ENCODE data around the gene AFF3. TPM values are rescaled to one million over a fixed set of nuclear protein-coding genes. Genes with fewer than 3 reads are reported as not detected.

AFF3 gene
- total RNA-seq, 1 experiment from 2014 or later: 0.22 TPM

- Histone ChIP-seq H3K4me1 (ENCODE audit: insufficient read depth, low read length) (no peaks in the 10 kb centered on the region), H3K9ac (ENCODE audit: extremely low read depth, insufficient read length, low read length) (no peak overlapping the region), H3K9me3 (ENCODE audit: control insufficient read depth, low read depth, low read length) (no peaks in the 10 kb centered on the region), H2BK120ac (ENCODE audit: low read depth, low read length, poor library complexity, severe bottlenecking) (no peak overlapping the region), H3K4ac (ENCODE audit: low read depth, low read length) (no peak overlapping the region), H3K14ac (ENCODE audit: insufficient read depth, low read length) (no peak overlapping the region), H2BK5ac (ENCODE audit: insufficient read length, low read length) (no peak overlapping the region), H3K79me2 (ENCODE audit: insufficient read depth, low read length) (no peaks in the 10 kb centered on the region), H4K8ac (replicated peaks; ENCODE audit: insufficient read length, low read depth, low read length) (no peak overlapping the region), H3K79me1 (ENCODE audit: insufficient read depth, low read depth, low read length, poor library complexity, severe bottlenecking) (no peaks in the 10 kb centered on the region), H3K23me2 (ENCODE audit: insufficient read length, low read depth, low read length, poor library complexity, severe bottlenecking) (no peaks in the 10 kb centered on the region), H3K56ac (ENCODE audit: insufficient read length, low read depth, low read length) (no peak overlapping the region), H4K91ac (ENCODE audit: insufficient read length, low read depth, low read length) (no peak overlapping the region), H3K23ac (ENCODE audit: insufficient read length, low read depth, low read length) (no peak overlapping the region), H3T11ph (ENCODE audit: low read length) (no peak overlapping the region), H3K18ac (ENCODE audit: insufficient read length, low read depth, low read length) (no peak overlapping the region), H2AFZ (ENCODE audit: low read length) (no peak overlapping the region), H3K4me2 (ENCODE audit: insufficient read depth, insufficient read length, low read length) (no peak overlapping the region), H2BK15ac (ENCODE audit: low read depth, low read length) (no peak overlapping the region), H4K5ac (ENCODE audit: insufficient read length, low read depth, low read length) (no peak overlapping the region), H3K27me3 (ENCODE audit: insufficient read depth, low read length) (no peaks in the 10 kb centered on the region), H2BK20ac (ENCODE audit: low read depth, low read length, poor library complexity, severe bottlenecking) (no peak overlapping the region), H2AK5ac (ENCODE audit: insufficient read length, low read length) (no peak overlapping the region), H2BK12ac (ENCODE audit: insufficient read length, low read depth, low read length) (no peak overlapping the region), H3K27ac (ENCODE audit: insufficient read length, low read depth, low read length) (no peak overlapping the region), H4K20me1 (ENCODE audit: control insufficient read depth, insufficient read depth, insufficient read length) (no peaks in the 10 kb centered on the region)
- WGBS (ENCODE audit: extremely low coverage, insufficient read length, low lambda C conversion rate): no CpG with 5 or more reads among the region's 4 CpGs
- H3K4me3 Mint-ChIP-seq: no peak overlapping the region
- TF ChIP-seq CTCF (conservative IDR thresholded peaks at IDR 0.05): no peak
- DNase-seq: no peak
- peaks cover 3% of the 10 kb centered on the region for H3K27me3 Mint-ChIP-seq (ENCODE audit: low read depth)
- H3K9me3 Mint-ChIP-seq: no peaks in the 10 kb centered on the region; a peak in 1 of 5 replicates
- no peaks in the 10 kb centered on the region for H3K36me3 Mint-ChIP-seq (ENCODE audit: insufficient read depth in 1 of 3, low read depth in 3 of 3)
- H3K27ac Mint-ChIP-seq: no peak overlapping the region
- no peaks in the 10 kb centered on the region for H3K4me1 Mint-ChIP-seq
Observed at GRCh38 chr2:99851811-99852210, 290.6 kb downstream of the AFF3 start.
